GM12873 (cell line): ENCODE data around the gene MYO1H.
A peak's percentile ranks its signal among the peaks of the same experiment; 100 is the strongest.

ENCODE experiments used
- TF ChIP-seq, protein P1 (sequence below): IDR thresholded peaks from 2 replicates; pipeline ENCODE4 v1.5.1; 2012; ENCODE audit warnings: low read depth, mild to moderate bottlenecking, moderate library complexity, low read length, control low read depth; ENCODE audit not compliant: insufficient read depth; ENCODE audit errors: missing control alignments

Gene MYO1H

DNA sequence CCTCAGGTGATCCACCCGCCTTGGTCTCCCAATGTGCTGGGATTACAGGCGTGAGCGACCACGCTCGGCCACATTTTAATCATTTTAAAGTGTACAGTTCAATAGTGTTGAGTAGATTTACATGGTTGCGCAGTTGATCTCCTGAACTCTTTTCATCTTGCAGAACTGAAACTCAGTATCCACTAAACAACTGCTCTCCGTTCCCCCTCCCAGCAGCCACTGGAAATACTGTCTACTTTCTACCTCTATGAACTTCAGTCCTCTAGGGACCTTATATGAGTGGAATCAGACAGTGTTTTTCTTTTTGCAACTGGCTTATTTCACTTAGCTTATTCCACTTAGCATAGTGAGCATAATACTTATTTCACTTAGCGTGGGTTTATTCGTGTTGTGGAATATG, 75.7 kb downstream of the MYO1H start:
- TF ChIP-seq, protein P1, sequence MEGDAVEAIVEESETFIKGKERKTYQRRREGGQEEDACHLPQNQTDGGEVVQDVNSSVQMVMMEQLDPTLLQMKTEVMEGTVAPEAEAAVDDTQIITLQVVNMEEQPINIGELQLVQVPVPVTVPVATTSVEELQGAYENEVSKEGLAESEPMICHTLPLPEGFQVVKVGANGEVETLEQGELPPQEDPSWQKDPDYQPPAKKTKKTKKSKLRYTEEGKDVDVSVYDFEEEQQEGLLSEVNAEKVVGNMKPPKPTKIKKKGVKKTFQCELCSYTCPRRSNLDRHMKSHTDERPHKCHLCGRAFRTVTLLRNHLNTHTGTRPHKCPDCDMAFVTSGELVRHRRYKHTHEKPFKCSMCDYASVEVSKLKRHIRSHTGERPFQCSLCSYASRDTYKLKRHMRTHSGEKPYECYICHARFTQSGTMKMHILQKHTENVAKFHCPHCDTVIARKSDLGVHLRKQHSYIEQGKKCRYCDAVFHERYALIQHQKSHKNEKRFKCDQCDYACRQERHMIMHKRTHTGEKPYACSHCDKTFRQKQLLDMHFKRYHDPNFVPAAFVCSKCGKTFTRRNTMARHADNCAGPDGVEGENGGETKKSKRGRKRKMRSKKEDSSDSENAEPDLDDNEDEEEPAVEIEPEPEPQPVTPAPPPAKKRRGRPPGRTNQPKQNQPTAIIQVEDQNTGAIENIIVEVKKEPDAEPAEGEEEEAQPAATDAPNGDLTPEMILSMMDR = no peak

DNA sequence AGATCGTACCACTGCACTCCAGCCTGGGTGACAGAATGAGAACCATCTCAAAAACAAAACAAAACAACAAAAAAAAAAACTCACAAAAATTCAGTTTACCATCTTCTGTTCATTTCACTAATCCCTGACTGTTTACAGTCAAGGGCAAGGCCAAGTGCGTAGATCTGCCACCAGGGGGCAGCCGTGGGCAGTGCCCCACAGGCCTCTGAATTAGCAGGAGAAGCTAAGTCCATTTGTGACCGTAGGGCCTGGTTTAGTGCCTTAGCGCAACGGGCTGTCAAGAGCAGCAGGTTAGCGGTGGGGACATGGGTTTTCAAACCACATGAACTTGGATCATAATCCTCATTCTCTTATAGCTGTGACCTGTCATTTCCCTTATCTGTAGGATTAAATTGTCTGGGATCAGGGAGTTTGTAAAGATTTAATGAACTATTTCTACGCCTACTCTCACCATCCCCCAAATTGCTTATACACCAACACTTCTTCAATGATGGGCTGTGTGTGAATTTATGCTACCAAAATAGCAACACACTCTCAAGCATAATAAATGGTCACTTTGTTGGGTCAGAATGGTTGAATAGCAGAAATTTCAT, 80.4 kb downstream of the MYO1H start:
- TF ChIP-seq, protein P1 = peak; percentile 99

DNA sequence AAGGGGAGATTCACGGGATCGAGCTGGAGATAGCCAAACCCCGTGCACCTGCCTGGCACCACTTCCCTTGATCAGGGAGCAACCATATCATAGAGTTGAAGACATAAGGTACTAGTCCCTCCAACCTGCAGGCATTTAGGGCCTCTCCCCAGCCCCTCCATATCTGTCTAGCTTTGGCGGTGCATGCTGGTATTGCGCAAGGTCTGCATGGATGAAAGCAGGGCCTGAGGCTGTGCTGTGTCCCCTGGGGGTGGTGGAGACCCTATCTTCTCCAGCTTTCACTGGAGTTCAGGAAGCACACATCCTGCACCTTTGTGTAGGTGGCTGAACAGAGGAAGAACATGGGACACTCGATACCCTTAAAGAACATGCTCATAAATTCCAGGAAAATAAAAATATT, 82.5 kb downstream of the MYO1H start:
- TF ChIP-seq, protein P1 = no peak

DNA sequence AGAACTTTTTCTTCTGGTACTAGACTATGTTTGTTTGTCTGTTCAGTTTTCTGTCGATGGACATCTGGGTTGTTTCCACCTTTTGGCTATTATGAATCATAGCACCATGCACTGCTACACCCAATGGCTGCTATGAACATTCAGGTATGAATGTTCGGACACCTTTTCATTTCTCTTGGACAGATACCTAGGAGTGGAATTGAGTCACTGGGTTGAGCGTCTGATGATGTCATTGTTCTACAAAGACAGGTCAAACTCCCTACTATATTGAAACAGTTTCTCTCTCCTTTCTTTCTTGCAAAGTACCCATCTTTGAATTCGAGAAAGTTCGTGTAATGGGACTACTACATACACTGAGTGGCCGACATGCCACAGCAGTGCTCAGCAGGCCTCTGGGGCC, 84.7 kb downstream of the MYO1H start:
- TF ChIP-seq, protein P1 = no peak

DNA sequence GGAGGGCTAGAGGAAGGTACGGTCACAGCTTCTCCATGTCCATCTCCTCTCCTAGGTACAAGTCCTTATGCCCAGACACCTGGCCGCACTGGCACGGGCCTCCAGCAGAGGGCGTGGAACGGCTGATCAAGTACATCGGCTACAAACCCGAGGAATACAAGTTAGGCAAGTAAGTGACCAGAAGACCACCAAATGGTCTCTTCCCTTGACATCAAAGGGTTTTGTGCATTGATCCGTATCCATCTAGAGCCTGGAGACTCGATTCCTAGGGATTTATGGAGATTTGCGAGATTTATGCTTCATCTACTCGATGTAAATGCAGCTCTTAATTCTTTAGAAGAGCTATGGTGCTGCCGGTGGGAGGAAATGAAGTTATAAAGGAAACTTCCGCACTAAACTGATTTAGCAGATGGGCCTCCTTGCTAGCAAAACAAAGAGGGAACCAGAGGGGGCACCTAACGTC, 85.2 kb downstream of the MYO1H start:
- TF ChIP-seq, protein P1 = peak; percentile 99

DNA sequence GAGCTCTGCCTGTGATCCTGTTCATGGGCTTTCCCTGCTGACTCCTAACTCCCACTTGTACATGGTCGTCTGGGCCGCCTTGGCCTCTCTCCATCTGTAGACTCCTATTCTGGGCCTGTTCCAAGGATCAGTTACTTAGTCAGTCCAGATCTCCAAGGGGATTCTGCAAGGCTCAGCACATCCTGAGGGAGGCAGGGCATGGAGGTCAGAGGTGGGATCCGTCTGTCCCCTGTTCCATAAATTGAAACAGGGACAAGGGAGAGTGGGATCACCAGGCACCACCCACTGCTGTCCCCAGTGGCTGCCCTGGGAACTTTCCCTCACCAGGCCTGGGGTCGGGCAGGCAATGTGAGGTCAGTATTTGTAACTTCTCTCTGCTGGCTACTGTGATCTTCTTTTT, 85.9 kb downstream of the MYO1H start:
- TF ChIP-seq, protein P1 = peak; percentile 59

DNA sequence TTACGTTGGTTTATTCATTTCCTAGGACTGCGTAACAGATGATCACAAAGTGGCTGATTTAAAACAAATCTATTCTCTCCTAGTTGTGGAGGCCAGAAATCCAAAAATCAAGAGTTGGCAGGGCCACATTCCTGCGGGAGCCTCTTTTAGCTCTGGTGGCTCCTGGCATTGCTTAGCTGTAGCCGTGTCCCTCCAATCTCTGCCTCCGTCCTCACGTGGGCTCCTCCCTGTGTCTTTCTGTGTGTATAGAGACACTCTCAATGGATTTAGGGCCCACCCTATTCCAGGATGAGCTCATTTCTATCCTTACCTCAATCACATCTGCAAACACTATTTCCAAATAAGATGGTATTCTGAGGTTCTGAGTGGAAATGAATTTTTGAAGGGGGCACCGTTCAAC, 86.9 kb downstream of the MYO1H start:
- TF ChIP-seq, protein P1 = no peak
